Bone marrow (tissue), 2 donors: ENCODE data around the gene DLG1.

Experiments used
- DNase-seq, 2 donors: peaks; one replicate each; lab custom pipeline; 2025; lab: John Stamatoyannopoulos, UW

DLG1 gene

DNA sequence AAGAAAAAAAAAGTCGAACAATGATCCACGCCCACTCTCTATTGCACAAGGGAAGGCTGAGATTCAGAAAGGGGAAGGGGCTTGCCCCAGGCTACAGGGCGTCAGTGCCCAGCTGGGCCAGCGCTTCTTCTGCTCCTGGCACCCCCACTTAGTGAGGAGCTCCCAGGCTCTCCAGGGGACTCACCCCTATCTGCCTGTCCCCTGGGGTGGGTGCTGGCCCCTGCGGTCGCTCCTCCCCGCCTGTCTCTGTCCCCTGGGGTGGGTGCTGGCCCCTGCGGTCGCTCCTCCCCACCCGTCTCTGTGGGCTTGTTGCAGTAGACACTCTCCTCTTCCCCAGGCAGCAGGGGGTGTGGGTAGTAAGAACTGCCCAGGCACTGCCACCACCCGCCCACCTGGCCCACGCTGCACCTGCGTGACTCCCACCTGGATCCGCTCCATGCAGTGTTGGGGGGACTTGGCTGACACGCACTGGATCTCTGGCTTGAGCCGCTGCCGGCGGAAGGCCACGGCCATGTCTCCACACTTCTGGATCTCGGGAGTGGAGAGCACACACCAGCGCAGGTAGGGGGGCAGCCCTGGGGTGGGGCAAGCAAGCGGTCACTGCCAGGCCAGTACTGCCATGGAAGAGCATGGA is 283.4 kb downstream of the DLG1 start:
- no peak for DNase-seq

- no peak for DNase-seq
Measured at GRCh38 chr3:197014024-197014423, 284.4 kb downstream of the DLG1 start.

DNA sequence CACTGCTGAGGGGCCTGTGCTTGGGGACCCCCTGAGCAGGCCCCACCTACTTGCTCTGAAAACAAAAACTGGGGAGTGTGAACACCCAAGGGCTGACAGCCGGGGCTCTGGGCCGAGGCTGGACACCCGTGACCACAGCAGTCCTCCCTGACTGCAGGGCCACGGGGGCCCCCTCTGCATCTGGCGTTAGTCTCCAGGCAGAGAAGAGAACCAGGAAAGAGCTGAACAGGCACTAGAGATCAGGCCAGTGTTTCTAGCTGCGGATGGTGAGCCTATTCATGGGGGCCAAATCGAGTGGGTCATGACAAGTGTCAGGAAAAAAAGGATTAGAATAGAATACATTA is 285.9 kb downstream of the DLG1 start:
- DNase-seq = no peak

- DNase-seq = no peak
Measured at GRCh38 chr3:197011780-197012539, 286.5 kb downstream of the DLG1 start.

DNA sequence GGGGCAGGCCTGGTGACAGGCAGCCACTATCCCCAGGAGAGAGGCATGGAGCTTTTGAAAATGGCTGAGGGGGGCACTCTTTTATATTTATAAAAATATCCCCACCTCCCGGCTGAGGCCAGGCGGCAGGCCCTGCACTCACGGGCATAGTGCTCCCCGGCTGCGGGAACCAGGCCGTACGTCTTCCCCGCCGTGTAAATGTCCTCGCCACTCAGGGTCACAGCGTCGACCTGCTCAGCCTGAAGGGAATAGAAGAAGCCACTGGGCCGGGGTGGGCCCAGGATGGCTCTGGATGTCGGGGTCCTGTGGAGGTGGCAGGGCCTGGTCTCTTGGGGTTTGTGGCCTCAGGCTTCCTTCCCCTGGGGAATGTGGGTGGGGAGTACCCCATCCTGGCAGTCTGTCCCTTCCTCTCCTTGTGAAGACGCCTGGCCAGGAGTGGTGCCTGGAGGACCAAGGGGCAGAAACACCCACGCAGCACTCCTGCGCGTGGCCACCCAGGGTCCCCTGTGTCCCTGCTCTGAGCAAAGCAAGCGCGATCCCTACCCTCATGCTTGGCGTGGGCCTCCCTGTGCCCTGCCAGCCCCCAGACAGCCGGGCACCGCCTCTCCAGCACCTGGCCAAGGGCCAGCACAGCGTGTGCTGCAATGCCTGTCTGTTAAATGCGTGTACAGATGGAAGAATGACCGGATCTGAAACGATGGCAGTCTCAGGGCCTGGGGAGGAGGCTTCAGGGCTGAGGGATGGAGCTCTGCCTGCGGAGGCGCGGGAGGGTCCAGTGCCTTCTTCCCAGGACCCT is 287.7 kb downstream of the DLG1 start:
- no peak for DNase-seq

- DNase-seq = no peak
Measured at GRCh38 chr3:197009532-197010019, 288.8 kb downstream of the DLG1 start.

DNA sequence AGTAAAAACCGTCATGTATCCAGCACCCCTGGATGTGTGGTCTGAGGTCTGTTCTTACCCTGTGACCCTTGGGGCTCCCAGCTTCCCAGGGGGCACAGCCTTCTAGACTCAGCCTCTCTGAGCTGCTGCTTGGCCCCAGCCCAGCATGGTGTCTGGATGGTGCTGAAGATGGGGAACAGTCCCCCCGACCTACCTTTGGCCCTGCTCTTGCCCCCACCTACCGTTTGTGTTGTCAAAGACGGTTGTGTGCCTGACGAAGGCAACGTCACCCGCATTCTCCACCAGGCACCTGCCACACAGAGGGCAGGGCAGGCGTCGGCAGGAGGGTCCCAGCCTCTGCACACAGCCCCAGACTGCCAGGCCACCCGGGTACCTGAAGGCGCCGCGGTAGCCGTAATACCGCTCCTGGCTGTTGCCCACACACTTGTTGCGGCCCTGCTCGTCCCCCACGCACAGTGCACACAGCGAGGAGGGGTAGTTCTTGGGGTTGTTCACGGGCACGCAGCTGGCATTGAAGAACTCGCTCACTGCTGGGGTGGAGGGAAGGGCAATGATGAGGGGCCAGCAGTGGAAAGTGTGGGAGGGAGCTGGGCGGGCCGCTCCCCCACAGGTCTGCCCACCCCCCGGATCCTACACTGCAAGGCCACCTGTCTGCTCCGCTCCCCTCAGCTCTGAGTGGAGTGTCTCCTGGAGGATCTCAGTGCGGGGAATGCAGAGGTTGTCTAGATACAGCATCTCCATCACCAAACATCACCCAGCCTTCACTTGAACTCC is 289.8 kb downstream of the DLG1 start:
- DNase-seq = no peak

GRCh38 chr3:197007953-197008352 is 290.5 kb downstream of the DLG1 start:
- no peak for DNase-seq

GRCh38 chr3:197007296-197007940 is 291.0 kb downstream of the DLG1 start:
- DNase-seq = no peak

DNA sequence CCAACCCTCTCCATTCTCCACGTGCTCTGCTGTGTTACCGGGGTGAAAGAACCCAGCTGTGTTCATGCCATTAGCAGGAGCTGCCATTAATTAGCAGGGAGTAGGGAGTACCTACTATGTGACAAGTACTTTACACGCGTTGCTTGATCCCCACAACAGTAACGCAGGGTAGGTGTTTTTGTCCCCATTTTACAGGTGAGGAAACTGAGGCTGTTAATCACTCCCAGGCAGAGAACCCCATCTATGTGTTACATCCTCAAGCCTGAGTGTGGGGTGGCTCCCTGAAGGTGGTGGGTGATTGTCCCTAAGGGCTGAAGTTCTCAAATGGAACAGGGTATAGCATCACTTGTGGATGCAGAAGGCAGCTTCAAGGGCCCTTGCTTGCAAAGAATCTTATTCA is 291.6 kb downstream of the DLG1 start:
- DNase-seq = no peak

DNA sequence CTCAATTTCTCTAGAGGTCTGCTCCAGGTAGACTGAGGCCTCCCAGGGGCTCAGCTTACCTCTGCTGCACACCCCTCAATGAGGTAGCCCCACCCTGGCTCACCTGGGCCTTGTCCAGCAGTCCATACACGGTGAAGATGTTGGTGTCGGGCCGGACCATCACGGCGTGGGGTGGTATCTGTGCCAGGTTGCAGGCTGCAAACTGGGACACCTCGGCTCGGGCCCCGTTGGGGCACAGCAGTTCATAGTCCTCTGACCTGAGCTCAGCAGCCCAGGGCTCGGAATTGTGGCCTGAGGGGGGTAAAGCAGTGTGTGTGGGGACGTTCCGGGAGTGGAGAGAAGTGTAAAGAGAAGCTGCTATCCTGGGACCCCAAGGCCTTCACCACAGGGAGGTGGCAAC is 292.0 kb downstream of the DLG1 start:
- DNase-seq = no peak

DNA sequence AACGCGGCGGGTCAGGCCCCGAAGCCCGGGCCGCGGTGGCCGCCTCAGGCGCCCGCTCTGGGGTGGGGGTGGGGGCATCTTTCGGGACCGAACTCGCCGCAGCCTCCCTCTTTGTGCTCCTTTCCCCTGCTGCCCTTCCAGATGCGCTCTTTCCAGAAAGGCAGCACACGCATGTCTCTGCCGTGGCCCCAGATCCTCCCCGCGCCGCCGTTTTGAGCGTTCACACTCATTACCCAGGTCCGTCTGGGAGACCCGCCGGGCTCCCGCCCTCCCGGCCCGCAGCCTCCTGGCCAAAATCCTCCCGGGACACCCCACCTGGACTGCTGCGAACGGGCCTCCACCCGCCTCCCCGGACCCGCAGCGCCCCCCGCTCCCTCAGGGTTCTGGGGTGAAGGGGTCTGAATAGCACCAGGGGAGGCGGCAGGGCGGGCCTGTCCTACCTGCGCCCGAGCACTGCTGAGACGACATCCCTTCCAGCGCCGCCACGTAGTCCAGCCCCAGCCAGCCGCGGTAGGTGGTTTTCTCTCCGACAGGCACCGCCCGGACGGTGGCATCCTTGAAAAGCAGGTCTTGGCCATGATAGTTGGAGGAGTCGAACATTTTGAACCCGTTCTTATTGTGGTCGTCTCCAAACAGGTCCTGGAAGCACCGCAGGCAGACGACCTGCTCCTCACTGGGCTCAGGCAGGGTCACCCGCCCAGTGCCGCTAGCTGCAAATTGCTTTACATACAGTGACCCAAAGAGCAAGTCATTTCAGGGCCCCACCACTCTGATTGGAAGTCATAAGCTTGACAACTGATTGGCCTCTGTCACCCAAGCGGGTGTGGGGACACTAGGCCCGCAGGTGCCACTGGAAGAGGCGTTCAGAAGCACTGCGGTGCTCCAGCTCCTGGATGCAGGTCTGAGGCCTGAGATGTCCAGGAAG is 294.7 kb downstream of the DLG1 start:
- peak in 1 of 2 donors; percentile 41 for DNase-seq

DNA sequence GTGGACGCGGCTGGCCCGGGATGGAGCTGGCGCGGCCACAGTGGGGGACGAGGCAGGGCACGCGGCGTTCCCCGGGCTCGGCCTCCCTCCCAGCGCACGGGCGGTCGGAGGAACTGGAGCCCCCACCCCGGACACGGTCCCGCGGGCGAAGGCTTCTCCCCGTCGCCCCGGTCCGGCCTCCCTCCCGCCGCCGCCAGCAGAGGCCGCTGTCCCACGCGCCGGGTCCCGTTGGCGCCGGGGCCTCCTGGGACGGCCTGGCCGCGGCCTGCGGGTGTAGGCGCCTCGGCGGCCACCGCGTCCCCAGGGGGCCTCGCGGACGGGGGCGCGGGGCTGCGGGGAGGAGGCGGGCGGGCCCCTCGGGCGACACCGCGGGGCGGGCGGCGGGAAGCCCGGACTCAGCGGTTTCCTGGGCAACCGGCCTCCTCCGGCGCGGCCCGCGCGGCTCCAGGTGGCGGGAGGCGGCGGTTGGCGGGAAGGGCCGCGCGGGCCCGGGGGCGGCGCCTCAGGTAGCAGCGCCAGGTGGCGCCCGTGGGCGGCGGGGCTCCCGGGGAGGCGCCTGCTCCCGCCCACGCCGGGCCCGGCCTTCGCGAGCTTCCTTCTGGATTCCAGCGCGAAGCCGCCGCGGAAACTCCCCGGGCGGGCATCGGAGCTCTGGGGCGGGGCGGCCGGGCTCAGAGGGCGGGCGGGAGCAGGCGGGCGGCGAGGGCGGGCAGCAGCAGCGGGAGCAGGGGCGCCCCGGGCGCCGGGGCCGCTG is 295.5 kb downstream of the DLG1 start:
- DNase-seq = peak; percentile 19 to 75

GRCh38 chr3:197001972-197002700 is 296.3 kb downstream of the DLG1 start:
- no peak for DNase-seq

- no peak for DNase-seq
Measured at GRCh38 chr3:197001106-197001971, 297.1 kb downstream of the DLG1 start.

GRCh38 chr3:197000211-197000610 is 298.2 kb downstream of the DLG1 start:
- no peak for DNase-seq

GRCh38 chr3:196998966-196999760 is 299.2 kb downstream of the DLG1 start:
- no peak for DNase-seq
